HG02571 (cell line): ENCODE data around the gene SP8.
"Not testable (repeated sequence)": the region's sequence is repeated elsewhere in the genome, so short reads cannot be mapped to it uniquely, and the experiment has no call there.

Source experiments
- ATAC-seq: cut with Tn5 transposase; IDR thresholded peaks from one replicate; pipeline ENCODE4 v1.9.1; 2021; ENCODE audit warnings: mild to moderate bottlenecking, moderate library complexity; ENCODE audit not compliant: unreplicated experiment

The SP8 gene

GRCh38 chr7:20786779-20787659, at the start of gene SP8:
Gene SP8, minus strand, starts transcription at chr7:20786886. Its CDS starts 88 bp downstream, at chr7:20786798.
- ATAC-seq, result no peak

DNA sequence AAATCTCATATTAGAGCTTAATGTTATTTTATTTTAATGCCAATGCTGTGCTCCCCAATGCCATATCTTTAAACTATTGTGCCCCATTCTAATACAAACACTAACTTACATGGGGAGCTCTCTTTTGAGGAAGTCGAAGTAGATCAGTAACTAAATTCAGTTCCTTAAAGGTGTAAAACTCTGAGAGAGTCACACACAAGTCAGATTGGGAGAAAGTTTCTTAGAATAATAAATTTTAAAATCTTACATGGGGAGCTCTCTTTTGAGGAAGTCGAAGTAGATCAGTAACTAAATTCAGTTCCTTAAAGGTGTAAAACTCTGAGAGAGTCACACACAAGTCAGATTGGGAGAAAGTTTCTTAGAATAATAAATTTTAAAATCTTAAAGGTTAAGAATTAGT, 49.7 kb upstream of the SP8 start:
- not testable (repeated sequence) for ATAC-seq

DNA sequence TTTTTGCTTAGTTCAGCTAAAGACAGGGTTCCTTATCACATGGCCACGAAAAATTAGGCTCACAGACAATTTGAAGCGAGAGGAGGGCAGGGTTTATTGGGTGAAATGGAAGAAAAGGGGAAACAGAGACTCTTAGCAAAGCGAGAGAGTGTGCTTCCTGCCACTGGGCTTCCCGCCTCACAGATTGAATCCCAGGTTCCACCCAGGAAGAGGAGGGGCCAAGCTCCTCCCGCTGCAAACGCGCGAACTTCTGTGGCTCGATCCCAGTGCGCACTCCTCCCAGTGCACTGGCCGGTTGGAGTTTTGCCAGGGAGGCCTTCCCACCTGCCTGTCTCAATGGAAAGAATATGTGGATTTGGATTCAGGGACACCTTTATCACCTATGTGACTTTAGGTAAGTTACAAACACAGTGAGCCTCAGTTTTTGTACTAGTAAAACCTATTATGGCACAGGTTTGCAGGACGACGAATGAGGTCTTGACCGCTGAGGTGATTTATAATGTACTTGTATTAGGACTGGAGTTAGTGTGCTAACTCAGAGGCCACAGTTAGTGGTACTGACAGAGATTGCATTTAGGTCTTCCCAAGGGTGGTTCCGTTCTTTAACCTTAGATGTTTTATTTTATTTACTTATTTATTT, 48.5 kb upstream of the SP8 start:
- no peak for ATAC-seq

GRCh38 chr7:20834656-20835055, 48.0 kb upstream of the SP8 start:
- ATAC-seq, result no peak

DNA sequence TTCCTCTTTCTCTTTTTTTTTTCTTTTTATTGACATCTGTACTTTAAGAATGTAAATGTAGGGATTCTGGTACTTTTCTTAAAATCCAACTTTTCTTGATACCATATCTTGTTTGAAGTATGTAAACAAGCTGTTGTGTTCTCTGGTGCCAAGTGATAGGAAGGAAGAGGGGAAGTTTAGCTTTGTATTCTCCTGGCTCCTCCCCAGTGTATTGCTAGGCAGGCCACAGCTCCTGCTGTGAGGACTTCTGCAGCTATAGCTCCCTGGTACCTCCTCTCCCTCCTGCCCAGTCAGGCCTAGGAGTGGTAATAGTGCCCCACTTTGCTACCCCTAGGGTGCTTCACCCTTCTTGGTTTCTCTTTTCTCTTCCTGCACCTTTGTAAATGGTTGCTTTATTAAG, 45.3 kb upstream of the SP8 start:
- ATAC-seq, result no peak

GRCh38 chr7:20831451-20831850, 44.8 kb upstream of the SP8 start:
- ATAC-seq, result no peak

DNA sequence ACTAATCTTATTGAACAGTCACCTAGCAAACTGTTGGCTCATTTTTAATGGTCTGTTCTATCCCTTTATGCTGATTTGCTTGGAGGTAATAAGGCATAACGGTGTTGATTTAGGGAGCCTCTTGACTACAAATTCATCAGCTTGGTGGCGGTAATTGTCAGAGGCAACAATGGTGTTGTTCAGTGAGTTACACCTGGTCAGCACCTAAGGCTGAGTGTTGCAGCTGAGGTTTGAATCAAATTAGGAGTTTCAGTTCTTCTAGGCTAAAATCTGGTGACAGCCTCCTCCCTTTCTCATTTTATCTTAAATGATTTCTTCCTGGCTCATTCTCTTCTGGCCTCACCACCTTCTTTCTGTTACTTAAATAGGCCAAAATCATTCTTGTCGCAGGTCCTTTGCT, 42.3 kb upstream of the SP8 start:
- ATAC-seq, result no peak

DNA sequence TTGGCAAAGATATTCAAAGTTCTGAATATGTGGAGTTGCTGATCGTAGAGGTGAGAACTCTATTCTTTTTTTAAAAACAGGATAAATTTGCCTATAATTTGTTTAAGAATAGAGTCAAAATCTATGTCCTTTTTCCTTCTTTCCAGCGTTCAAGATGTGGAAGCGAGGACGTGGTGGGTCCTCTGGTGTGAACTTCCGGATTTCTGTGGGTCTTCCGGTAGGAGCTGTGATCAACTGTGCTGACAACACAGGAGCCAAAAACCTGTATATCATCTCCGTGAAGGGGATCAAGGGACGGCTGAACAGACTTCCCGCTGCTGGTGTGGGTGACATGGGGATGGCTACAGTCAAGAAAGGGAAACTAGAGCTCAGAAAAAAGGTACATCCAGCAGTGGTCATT, 40.5 kb upstream of the SP8 start:
- no peak for ATAC-seq

DNA sequence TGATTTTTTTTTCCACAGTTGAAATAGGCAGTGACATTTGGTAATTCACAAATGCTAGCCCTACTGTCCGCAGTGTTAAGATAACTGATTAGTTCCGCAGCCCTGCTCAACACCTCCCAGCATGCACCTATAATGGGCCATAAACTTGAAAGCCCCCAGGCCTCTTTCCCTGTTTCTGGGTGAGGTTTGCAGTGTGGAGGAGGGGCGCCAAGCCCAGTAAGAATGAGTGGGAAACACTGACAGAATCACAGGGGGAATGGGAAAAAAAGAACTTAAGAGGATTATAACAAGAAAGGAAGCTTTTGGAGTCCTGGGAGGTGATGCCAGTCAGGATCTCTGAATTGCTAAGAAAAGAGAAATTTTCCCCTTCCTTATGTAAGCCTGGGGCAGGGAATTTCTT, 39.6 kb upstream of the SP8 start:
- no peak for ATAC-seq

- ATAC-seq, result no peak
Observed at GRCh38 chr7:20825555-20825954, 38.9 kb upstream of the SP8 start.

- not testable (repeated sequence) for ATAC-seq
Observed at GRCh38 chr7:20821390-20821789, 34.7 kb upstream of the SP8 start.

DNA sequence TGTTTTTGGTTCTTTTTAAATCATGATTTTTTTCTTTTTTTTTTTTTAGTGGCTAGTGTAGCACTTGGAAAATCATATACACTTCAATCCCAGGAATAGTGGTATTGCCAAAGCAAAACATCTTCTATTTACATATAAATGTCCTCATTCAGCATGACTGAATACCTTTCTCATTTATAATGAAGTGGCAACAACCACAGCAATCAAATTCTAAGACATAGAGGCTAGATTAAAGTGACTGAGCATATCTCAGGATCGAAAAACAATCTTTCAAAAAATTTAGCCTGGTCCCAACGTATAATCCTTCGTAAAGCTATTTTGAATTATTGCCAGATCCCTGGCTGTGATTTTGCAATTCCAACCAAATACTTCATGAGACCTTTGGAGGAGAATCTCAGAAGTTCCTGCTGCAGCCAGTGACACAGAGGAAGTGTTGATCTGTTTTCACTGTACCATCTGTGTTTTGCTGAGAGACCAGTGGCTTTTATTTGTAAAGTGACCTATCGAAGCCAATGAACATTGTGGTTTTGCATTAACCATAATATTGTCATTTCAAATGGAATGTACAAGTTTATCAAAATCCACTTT, 29.8 kb upstream of the SP8 start:
- no peak for ATAC-seq

- no peak for ATAC-seq
Observed at GRCh38 chr7:20804345-20804744, 17.7 kb upstream of the SP8 start.

GRCh38 chr7:20799566-20800366, 13.1 kb upstream of the SP8 start:
- no peak for ATAC-seq

GRCh38 chr7:20798694-20799121, 12.0 kb upstream of the SP8 start:
- ATAC-seq, result no peak

DNA sequence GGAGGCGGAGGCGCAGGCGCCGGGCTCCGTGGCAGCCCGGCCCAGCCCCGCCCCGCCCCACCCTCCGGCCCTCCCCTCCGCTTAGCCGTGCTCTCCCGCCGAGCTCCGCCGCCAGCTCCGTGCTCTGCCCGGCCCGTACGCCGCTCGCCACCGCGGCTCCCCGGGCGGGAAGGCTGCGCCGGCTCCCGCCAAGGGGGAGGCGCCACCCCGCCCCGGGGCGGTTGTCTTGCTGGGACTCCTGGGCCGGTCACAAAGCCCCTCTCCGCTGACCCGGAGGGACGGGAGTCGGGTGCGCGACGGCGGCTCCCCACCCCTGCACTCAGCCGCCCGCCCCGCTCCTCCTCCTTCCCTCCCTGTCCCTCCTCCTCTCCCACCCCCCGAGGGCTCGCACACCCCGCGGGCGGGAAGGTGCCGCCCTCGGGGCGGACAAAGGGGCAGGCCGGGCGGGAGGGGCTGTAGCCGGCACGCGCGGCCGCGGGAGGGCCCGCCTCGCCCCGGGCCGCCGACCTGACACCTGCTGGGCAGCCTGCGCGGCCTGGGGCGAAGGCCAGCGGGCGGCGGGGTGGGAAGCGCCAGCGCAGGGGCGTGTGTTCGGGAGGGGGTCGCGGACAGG, 11.5 kb upstream of the SP8 start:
- ATAC-seq, result peak; percentile 84

GRCh38 chr7:20797462-20798080, 10.9 kb upstream of the SP8 start:
- ATAC-seq, result peak; percentile 51

- ATAC-seq, result no peak
Observed at GRCh38 chr7:20797042-20797461, 10.4 kb upstream of the SP8 start.

DNA sequence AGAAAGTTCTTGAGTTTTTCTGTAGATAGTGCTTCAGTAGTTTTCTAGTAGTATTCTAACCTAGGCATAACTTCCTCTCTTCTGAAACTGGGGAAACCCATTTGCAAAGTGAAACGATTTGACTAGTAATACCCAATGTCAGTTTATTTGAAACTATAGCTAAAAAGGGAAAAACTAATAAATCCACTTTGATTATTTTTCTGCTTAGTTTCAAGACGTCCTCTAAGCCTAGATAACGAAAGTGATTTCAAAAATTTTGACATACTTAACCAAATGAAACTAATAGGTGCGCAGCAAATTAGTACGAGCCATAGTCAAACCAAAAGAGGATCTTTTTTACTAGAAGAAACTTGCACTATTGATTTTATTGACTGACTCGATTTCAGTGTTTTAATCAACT, 9.8 kb upstream of the SP8 start:
- ATAC-seq, result no peak

DNA sequence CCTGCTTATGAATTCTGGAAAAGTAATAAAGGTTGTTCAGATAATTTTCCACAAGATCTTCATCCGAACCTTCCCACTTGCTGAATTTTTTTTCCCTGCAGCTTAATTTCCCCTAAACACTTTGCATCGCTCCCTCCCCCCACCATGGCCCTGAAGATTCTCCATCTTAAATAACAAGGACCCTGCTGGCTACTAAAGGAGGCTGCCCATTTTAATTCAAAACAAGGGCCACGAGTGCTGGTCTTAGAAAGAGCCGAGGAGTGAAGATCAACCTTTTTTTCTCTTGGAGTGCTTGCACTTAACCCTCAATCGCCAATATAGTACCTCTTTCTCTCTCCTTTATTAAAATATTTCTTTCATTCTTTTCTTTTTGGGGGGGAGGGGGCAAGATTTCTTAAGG, 9.2 kb upstream of the SP8 start:
- ATAC-seq, result no peak
